Measurements from ENCODE around the gene CCNQ. TPM values are rescaled to one million over a fixed set of nuclear protein-coding genes. Genes with fewer than 3 reads are reported as not detected.

Gene CCNQ
- total RNA-seq, 1 donor from 2014 or later: 53.4 TPM

- DNase-seq (ENCODE audit: low read depth): no peak
- Histone ChIP-seq H3K4me3 (ENCODE audit: low read depth, low read length) (no peak overlapping the region), H3K27me3 (ENCODE audit: control insufficient read depth, insufficient read depth, low read length) (no peaks in the 10 kb centered on the region), H3K36me3 (ENCODE audit: control insufficient read depth, insufficient read depth, low read length) (no peaks in the 10 kb centered on the region)
- no peak for TF ChIP-seq CTCF (IDR thresholded peaks at IDR 0.05; ENCODE audit: insufficient read depth, low read length, severe bottlenecking)
- FAIRE-seq: no peak
Measured at GRCh38 chrX:153578200-153578835, 20.6 kb downstream of the CCNQ start.

GRCh38 chrX:153576961-153577360 lies 22.0 kb downstream of the CCNQ start:
- FAIRE-seq (peak; percentile 64), DNase-seq (ENCODE audit: low read depth) (no peak)
- H3K4me3 ChIP-seq (ENCODE audit: low read depth, low read length): no peak overlapping the region
- H3K36me3 ChIP-seq (ENCODE audit: control insufficient read depth, insufficient read depth, low read length): no peaks in the 10 kb centered on the region
- H3K27me3 ChIP-seq (ENCODE audit: control insufficient read depth, insufficient read depth, low read length): no peaks in the 10 kb centered on the region
- TF ChIP-seq CTCF (IDR thresholded peaks at IDR 0.05; ENCODE audit: insufficient read depth, low read length, severe bottlenecking): no peak

- no peak for DNase-seq (ENCODE audit: low read depth)
- H3K27me3 ChIP-seq (ENCODE audit: control insufficient read depth, insufficient read depth, low read length): no peaks in the 10 kb centered on the region
- no peak for FAIRE-seq
- H3K4me3 ChIP-seq (ENCODE audit: low read depth, low read length): no peak overlapping the region
- no peak for TF ChIP-seq CTCF (IDR thresholded peaks at IDR 0.05; ENCODE audit: insufficient read depth, low read length, severe bottlenecking)
- no peaks in the 10 kb centered on the region for H3K36me3 ChIP-seq (ENCODE audit: control insufficient read depth, insufficient read depth, low read length)
Measured at GRCh38 chrX:153576239-153576870, 22.6 kb downstream of the CCNQ start.

- no peak for TF ChIP-seq CTCF (IDR thresholded peaks at IDR 0.05; ENCODE audit: insufficient read depth, low read length, severe bottlenecking)
- no peak for FAIRE-seq
- Histone ChIP-seq H3K36me3 (ENCODE audit: control insufficient read depth, insufficient read depth, low read length) (no peaks in the 10 kb centered on the region), H3K4me3 (ENCODE audit: low read depth, low read length) (no peak overlapping the region), H3K27me3 (ENCODE audit: control insufficient read depth, insufficient read depth, low read length) (no peaks in the 10 kb centered on the region)
- DNase-seq (ENCODE audit: low read depth): no peak
Measured at GRCh38 chrX:153573984-153574383, 25.0 kb downstream of the CCNQ start.

GRCh38 chrX:153572601-153573000 lies 26.3 kb downstream of the CCNQ start:
- H3K36me3 ChIP-seq (ENCODE audit: control insufficient read depth, insufficient read depth, low read length): no peaks in the 10 kb centered on the region
- no peak for TF ChIP-seq CTCF (IDR thresholded peaks at IDR 0.05; ENCODE audit: insufficient read depth, low read length, severe bottlenecking)
- H3K4me3 ChIP-seq (ENCODE audit: low read depth, low read length): no peak overlapping the region
- no peak for FAIRE-seq
- H3K27me3 ChIP-seq (ENCODE audit: control insufficient read depth, insufficient read depth, low read length): no peaks in the 10 kb centered on the region
- DNase-seq (ENCODE audit: low read depth): no peak

- Histone ChIP-seq H3K27me3 (ENCODE audit: control insufficient read depth, insufficient read depth, low read length) (no peaks in the 10 kb centered on the region), H3K4me3 (ENCODE audit: low read depth, low read length) (no peak overlapping the region), H3K36me3 (ENCODE audit: control insufficient read depth, insufficient read depth, low read length) (no peaks in the 10 kb centered on the region)
- no peak for FAIRE-seq
- no peak for TF ChIP-seq CTCF (IDR thresholded peaks at IDR 0.05; ENCODE audit: insufficient read depth, low read length, severe bottlenecking)
- DNase-seq (ENCODE audit: low read depth): no peak
Measured at GRCh38 chrX:153571534-153571908, 27.4 kb downstream of the CCNQ start.

All from bronchial epithelial cell (primary cell).